Nucleus accumbens (tissue), 56 donors: ENCODE measurements around the gene CTRL.
"Not testable (repeated sequence)": the region's sequence is repeated elsewhere in the genome, so short reads cannot be mapped to it uniquely, and the experiment has no call there.

Source experiments
- DNase-seq, 56 donors: peaks; one replicate each; lab custom pipeline; 2025; lab: John Stamatoyannopoulos, UW

The CTRL gene

GRCh38 chr16:67931712-67932461 lies at the start of gene CTRL:
CTRL (minus strand) TSS chr16:67931862; CDS start chr16:67931852, 10 bp downstream.
- no peak for DNase-seq

- no peak for DNase-seq
Measured at GRCh38 chr16:67979955-67980678, 48.5 kb upstream of the CTRL start, which contains the start of gene DPEP3. DPEP3 (minus strand) TSS chr16:67980499; CDS start chr16:67980380, 119 bp downstream.

DNA sequence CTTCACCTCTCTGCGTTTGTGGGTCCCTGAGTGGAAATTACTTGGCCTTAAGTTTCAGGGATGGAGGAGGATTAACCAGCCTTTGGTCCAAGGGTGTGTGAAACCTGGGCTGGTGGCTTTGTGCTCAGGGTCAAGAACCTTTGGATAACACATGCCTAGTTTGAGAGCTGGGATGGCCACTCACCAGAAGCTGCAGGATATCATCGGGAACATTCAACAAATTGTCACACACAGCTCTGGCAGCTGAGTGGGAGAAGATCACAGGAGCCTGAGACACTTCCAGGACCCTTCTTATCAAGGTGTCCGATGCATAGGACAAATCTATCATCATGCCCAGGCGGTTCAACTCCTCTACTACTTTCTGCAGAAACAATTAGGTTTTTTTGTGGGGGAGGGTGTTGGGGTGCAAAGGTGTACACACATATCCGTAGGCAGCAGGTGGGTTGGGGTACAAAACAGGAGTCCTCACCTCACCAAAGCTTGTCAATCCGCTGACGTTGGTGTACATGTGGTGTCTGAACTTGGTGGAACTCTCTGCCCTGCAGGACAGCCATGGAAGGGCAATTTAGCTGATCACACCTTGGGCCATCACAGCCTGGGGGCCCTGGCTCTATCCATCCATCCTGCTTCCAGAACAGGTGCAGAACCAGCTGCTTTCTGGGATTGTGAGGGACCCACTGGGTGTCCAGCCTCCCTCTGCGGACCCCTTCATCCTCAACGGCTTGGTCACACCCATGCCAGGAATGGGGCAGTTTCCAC lies 46.0 kb upstream of the CTRL start:
- no peak for DNase-seq

DNA sequence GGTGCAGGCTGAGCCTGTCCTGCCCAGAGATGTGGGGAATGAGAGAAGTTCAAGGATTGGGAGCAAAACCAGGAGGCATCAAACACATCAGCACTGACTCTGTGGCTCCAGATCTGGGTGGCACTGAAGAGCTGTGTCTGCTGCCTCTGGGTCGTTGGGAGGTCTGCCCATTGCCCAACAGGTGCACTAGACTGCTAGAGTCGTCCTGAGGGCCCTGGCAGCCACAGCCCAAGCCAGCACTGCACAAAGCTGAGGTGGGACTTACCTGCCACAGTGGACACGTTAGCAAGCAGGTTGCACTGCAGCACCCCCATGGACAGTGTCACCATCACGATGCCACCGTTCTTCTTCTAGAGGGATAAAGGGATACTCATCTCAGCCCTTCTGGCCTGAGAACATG lies 45.3 kb upstream of the CTRL start:
- DNase-seq, result no peak

- DNase-seq, result no peak
Measured at GRCh38 chr16:67976205-67976604, 44.5 kb upstream of the CTRL start.

DNA sequence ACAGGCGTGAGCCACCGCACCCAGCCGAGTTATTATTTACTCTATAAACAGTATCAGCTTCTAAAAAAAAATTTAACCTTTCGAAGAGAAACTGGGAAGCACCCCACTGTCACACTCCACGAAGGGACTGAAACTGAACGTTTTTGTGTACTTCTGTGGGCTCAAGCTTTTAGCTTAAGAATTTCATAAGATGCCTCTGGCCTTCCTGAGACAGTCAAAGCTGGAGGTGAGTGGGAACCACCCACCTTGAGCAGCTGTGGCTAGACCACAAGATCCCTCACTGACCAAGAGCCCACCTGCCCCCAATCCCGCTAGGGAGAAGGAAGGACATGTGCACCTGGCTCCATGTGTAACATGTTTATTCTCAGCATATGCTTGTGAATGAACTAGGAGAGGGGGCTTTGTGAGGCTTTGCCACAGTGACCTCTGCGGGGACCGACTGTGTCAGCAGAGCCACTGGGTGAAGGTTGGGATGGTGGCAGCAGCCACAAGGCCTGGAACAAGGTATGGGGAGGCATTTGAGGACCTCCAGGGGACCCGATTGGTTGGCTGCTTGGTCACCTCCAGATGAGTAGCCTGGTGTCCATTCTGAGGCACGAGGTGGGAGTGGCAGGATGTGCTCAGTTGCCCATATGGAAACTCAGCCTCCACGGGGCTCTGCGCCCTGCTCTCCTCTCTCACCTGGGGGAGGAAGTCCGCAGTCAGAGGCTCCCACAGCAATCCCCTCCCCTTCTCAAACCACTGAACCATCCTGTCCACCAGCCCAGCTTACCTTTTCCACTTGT lies 43.9 kb upstream of the CTRL start:
- DNase-seq, result no peak

DNA sequence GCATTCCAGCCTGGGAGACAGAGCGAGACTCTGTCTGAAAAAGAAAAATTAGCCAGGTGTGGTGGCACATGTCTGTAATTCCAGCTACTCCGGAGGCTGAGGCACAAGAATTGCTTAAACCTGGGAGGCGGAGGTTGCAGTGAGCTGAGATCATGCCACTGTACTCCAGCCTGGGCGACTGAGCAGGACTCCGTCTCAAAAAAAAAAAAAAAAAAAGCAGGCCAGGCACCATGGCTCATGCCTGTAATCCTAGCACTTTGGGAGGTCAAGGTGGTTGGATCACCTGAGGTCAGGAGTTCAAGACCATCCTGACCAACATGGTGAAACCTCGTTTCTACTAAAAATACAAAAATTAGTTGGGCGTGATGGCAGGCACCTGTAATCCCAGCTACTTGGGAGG lies 40.6 kb upstream of the CTRL start:
- DNase-seq, result not testable (repeated sequence)

DNA sequence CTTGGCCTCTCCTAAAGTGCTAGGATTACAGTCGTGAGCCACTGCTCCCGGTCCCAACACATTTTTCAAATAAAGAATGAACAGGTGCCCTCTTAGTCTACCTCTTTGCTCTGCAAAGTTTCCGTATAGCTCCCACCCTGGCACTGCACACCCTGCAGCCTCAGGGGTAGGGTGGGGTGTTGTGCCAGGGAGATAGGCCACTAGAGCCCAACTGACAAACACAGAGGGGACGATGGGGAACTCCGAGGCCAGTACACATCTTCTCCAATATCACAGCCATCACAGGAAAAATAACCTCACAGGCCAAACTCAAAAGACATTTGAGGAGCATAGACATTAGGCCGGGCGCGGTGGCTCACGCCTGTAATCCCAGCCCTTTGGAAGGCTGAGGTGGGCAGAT lies 39.4 kb upstream of the CTRL start:
- no peak for DNase-seq

GRCh38 chr16:67969254-67970039 lies 37.8 kb upstream of the CTRL start:
- DNase-seq, result no peak

DNA sequence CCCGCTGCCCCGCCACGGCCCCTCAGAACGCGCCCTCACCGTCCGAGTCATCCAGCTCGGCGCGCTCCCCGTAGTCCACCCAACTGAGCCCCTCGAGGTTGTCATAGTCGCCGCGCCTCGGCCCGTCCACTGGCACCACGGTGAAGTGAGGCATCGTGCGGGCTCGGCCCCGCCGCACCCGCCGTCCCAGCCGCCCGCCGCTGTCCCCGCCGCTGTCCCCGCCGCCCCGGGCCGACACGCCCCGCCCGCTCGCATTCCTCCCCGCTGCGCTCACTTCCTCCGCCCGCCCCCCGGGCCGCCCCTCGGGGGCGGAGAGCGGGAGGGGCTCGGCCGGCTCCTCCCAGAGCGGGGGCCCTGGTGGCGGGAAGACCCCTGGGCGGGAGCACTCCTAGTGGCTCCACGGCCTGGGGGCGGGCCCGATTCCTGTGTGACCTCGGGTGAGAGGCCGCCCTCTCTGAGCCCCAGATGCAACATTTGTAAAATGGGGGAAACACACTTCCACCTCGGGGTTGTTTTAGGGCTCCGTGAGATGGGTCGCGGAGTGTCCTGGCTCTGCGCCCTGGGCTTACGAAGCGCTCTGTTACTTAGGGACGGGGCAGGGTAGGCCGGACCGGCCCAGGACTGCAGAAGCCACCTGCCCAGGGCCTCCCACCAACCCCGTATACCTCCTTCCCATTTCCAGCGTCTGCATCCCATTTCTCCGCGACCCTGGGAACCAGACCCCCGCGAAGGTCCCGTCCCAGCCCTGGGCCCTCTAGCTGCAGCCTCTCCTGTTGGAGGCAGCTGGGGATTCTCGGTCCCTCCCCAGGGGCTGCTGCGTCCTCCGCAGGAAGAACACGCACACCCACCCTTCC lies 37.0 kb upstream of the CTRL start, which contains the start of gene SLC12A4:
SLC12A4 (minus strand) TSS at position 238 of the 854 bp plus-strand sequence; CDS start at position 154, 84 bp downstream.
- DNase-seq, result peak in 47 of 56 donors; percentile 12 to 82 (median 42)

DNA sequence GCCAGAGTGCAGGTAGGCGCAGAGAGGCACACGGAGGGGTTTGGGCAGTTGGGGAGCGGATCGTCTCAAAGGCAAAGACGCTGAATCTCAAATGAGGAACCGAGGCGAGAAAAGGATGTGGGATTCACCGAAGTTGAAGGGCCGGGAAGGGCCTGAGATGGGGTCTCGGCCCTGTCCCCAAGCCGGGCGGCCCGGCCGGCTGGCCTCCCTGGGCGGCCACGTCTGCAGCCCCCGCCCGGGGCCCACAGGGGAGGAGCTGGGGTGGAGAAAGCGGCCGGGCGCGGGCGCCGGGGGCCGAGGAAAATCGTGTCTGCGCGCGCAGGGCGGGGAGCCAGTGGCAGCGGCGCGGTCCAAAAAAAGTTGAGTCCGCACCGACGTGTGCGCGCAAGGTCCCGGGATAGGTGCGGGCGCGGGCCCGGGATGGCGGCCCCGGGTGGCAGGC lies 36.3 kb upstream of the CTRL start:
- peak in 1 of 56 donors; percentile 44 for DNase-seq

DNA sequence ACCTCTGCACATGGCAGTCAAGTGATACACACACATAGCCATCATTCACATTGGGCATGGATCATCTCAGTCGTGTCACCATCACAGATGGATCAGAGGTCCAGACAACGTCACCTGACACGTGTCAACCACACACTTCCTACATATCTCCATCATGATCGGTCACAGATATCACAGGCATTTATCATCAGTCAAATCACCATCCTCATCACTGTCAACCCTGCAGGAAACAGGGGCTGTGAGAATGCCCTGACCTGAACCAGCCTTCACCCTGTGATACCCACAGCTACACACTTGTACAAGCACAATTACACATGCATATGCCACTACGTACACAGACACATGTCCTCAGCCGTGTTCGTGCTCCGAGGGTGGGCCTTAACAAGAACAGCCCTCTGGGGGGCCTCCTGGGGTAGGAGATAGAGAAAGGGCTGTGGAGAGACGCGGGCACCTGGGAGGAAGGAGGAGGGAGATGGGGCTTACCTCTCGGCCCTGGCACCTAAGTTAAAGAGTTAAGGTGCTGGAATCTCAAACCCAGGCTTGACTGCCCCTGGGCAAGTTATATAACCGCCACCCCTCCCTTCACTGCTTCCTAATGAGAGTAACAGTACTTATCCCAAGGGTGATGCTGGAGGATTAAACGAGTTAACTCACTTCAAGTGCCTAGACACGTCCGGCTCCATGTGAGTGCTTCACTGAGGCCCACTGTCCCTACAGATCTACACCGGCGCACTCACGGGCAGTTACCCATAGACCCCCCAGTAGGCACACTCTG lies 35.7 kb upstream of the CTRL start:
- no peak for DNase-seq

DNA sequence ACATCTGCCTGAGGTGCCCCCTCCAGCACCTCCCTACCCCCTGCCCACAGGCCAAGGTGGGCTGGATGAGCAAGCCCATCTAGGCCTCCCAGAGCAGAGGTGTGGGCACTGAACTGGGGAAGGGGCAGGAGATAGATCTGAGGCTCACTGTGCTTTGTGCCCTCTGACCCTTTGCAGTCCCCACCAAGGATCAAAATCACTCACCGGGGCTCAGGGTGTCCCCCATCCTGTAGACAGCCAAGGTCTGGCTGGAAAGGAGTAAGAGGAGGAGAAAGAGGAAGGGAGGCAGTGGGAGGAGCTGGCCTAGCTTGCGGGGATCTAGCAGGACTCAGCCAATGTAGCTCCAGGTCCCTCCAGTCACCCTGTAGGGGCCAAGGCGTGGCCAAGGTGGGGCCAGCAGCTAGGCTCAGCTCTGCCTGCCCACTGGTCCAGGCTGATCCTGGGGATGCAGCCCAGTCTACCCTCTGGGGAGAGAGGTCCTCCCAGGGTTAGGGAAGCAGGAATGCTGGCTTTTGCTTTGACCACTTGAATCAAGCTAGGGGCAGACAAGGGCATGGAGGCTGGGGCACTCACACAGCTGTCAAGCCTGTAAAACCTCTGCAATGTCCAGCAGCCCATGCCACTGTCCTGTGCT lies 35.0 kb upstream of the CTRL start:
- no peak for DNase-seq

DNA sequence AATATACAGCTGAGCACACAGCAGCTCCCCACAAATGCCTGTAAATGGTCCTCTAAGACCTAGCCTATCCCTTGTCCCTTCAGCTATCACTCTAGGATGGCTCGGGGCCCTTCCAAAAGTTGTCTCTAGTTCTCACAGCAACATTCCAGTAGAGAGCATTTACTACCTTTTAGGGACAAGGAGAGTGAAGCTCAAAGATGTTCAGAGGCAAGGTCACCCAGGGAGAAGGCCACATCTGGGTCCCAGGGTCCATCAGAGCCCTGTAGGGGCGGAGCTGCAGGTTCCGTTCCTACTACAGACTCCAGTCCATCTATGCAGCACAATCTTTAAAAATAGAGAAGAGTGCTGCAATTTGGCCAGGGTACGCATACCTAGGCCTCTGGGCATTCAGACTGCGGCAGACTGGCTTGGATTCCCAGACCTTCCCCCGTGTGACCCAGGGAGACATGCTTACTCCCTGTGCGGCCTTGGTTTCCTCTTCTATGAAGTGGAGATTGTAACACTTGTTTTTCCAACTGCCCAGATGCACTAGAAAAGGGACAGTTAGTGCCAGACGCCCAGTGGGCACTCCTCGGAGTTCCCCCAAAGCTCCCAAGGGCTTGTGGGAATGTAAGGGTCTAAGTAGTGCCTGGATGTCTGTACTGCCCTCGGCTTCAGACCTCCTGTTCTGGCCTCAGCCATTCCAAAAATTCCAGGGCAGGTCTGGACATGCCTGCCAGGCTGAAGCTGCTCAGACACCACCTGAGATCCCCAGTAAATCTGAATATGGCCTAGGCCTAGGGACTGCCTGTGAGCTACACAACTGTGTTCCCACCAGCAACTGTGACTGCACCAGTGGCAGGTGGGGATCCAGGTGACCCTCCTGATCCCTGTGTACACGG lies 34.2 kb upstream of the CTRL start:
- no peak for DNase-seq

DNA sequence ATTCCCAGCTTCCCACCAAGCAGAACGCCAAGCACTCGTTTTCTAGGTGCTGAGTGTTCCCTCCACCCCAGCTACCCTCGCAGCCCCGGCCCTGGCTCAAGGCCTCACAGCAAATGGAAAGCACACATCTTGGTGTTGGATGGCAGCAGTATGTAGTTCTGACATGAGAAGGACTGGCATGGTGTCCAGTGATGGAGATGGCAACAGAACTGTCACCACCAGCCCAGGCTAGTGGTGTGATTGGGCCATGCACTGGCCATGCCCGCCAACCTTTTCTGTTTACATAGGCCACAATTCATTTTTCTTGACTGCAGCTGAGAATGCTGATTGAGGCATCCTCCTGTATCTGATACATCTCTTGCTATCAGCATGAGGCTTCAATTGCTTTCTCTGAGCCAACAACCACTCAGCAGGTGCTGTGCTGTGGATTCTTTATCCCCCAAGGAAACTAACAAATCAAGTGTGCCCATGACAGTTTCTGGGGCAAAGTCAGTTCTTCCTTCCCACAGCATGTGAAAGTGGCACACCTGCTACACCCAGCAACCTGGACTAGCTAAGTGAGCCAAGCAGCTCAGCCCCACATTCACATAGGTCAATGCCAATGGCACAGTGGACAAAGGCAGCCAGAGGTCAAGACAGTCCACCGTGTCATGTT lies 32.9 kb upstream of the CTRL start:
- no peak for DNase-seq
